Activated CD4-positive, alpha-beta memory T cell treated with anti-CD3 and anti-CD28 coated beads, Interleukin-2, amount 10 ng/mL, durations not matched to agents 7 days and 5 days (primary cell): ENCODE measurements around the gene PRR23E. TPM values are rescaled to one million over a fixed set of nuclear protein-coding genes. Genes with fewer than 3 reads are reported as not detected.

Experiments used
- CTCF ChIA-PET: fragments of 350-600 bp; sonication (Branson Sonifier 250); formaldehyde crosslinking; loops from one replicate; lab custom pipeline; 2021; ENCODE audit warnings: antibody characterized with exemption, inconsistent platforms; lab: Charles Lee
- POLR2A ChIA-PET: fragments of 350-600 bp; sonication (Branson Sonifier 250); formaldehyde crosslinking; loops from one replicate; lab custom pipeline; 2021; ENCODE audit warnings: antibody characterized with exemption; lab: Charles Lee
- DNase-seq: peaks from one replicate; pipeline ENCODE4 v3.0.0-alpha.2; 2020
- H3K27ac Mint-ChIP-seq: one replicate; pipeline ENCODE4 v1.8.0; 2021; ENCODE audit warnings: mild to moderate bottlenecking, mixed read lengths
- H3K27me3 Mint-ChIP-seq: one replicate; pipeline ENCODE4 v1.8.0; 2021; ENCODE audit warnings: mixed read lengths
- H3K36me3 Mint-ChIP-seq: one replicate; pipeline ENCODE4 v1.8.0; 2021; ENCODE audit warnings: low read depth, mixed read lengths
- H3K4me1 Mint-ChIP-seq: one replicate; pipeline ENCODE4 v1.8.0; 2021; ENCODE audit warnings: mixed read lengths
- H3K4me3 Mint-ChIP-seq: one replicate; pipeline ENCODE4 v1.8.0; 2021; ENCODE audit warnings: mild to moderate bottlenecking, mixed read lengths
- H3K9me3 Mint-ChIP-seq: one replicate; pipeline ENCODE4 v1.8.0; 2021; ENCODE audit warnings: mixed read lengths
- total RNA-seq, 2 experiments: library from RNA; stranded (reverse); gene quantifications; one replicate each; pipeline ENCODE4 v1.2.3, GENCODE V29; 2021

Gene PRR23E, protein sequence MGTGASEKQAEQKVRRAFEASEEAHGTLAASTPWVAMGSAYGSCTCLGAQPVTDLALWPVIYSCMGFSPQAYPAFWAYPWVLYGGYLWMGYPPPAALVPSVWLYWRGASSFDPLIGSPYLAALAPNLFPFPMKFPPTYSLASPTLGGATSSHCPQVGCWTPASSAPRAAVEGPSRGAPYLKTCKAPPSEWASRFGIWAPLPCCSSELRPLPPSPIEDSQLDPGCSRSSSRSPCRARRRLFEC
- total RNA-seq = not detected

DNA sequence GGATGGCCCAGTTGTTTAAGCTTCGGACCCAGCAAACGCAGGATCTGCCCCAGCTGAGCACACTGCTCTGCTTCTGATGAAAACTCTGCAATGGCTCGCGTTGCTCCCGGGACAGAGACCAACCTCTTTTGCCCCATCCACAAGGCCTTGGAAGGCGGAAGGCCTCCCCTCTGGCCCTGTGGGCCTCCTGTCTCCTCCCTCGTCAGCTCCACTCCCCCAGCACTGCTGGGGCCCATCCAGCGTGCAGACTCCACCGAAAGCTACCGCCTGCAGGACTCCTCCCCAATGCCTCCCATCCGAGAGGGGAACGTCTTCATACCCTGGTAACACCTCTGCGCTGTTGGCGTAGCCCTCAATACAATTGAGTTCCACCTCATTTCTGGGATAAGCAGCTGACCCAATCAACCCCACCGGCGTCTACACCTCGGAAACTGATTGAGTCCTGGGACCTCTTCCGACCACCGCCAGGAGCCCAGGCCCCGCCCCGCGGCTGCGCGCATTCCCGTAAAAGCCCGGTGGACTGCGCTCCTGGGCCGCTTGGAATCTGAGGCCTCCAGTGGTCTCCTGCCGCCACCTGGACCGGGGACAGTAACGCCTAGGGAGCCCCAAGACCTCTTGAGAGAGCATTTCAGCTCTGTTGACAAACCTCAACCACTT lies at the start of gene PRR23E:
PRR23E (plus strand) TSS at position 556 of the 657 bp plus-strand sequence. CDS start 3,555 bp downstream, outside the sequence.
- no peak for DNase-seq
- Mint-ChIP-seq H3K27me3 (peaks cover 3% of the 10 kb centered on the region), H3K36me3 (no peaks in the 10 kb centered on the region), H3K27ac (no peak within 1 kb of the TSS), H3K9me3 (peaks cover 4% of the 10 kb centered on the region), H3K4me1 (no peaks in the 10 kb centered on the region), H3K4me3 (no peak within 1 kb of the TSS)
- ChIA-PET CTCF (no interaction called here), POLR2A (no interaction called here)

DNA sequence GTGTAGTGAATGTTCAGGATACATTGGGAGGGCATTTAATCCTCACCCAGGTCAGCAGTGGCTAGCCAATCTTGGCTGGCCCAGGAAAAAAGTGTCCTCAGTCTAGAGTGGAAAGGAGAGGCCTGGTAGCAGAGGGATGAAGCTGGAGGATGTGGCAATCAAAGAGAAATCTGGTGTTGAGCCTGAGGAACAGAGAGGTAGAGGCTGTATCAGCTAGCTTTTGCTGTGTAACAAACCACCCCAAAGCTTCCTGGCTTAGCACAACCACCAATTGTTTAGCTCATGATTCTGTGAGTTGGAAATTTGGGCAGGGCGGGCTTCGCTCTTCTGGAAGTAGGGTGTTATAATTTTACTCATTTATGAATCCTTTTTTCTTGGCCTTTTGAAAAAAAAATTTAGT lies 49.8 kb upstream of the PRR23E start:
- Mint-ChIP-seq H3K4me3 (no peak overlapping the region), H3K36me3 (no peaks in the 10 kb centered on the region), H3K27me3 (no peaks in the 10 kb centered on the region), H3K9me3 (no peaks in the 10 kb centered on the region), H3K27ac (no peak overlapping the region), H3K4me1 (no peaks in the 10 kb centered on the region)
- DNase-seq = no peak
- ChIA-PET POLR2A (no interaction called here), CTCF (no interaction called here)

DNA sequence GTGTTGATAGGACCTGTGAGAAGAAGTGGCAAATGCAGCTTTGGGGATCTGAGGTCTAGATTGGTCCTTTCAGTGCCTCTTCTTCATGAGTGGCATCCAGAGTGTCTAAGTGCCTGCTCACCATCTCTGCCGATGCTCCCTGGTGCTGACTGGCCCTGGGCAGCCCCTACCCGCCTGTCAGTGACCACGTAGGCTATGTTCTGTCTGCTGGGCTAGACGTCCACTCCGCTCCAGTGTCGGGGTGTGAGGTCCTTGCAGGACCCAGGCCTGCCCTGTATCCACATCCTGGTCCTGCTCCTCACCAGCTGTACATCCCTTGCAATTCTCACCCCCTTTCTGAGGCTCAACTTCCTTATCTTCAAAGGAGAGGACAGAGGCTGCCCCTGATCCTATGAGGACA lies 48.3 kb upstream of the PRR23E start:
- CTCF ChIA-PET = no interaction called here
- POLR2A ChIA-PET = no interaction called here
- H3K4me3 Mint-ChIP-seq = no peak overlapping the region

GRCh38 chr3:127145266-127145665 lies 47.7 kb upstream of the PRR23E start:
- POLR2A ChIA-PET = no interaction called here
- H3K27me3 Mint-ChIP-seq = no peaks in the 10 kb centered on the region
- no peaks in the 10 kb centered on the region for H3K9me3 Mint-ChIP-seq
- H3K4me3 Mint-ChIP-seq = no peak overlapping the region
- no peak overlapping the region for H3K27ac Mint-ChIP-seq
- CTCF ChIA-PET = no interaction called here
- no peaks in the 10 kb centered on the region for H3K36me3 Mint-ChIP-seq
- no peak for DNase-seq
- no peaks in the 10 kb centered on the region for H3K4me1 Mint-ChIP-seq

More for the DNA sequence above, 48.3 kb upstream of the PRR23E start:
- H3K36me3 Mint-ChIP-seq = no peaks in the 10 kb centered on the region
- no peaks in the 10 kb centered on the region for H3K27me3 Mint-ChIP-seq
- H3K9me3 Mint-ChIP-seq = no peaks in the 10 kb centered on the region
- no peak for DNase-seq
- H3K27ac Mint-ChIP-seq = no peak overlapping the region
- no peaks in the 10 kb centered on the region for H3K4me1 Mint-ChIP-seq

GRCh38 chr3:127147291-127147885 lies 45.5 kb upstream of the PRR23E start:
- H3K27me3 Mint-ChIP-seq = no peaks in the 10 kb centered on the region
- no peaks in the 10 kb centered on the region for H3K36me3 Mint-ChIP-seq
- H3K4me1 Mint-ChIP-seq = no peaks in the 10 kb centered on the region
- POLR2A ChIA-PET = no interaction called here
- no peak overlapping the region for H3K27ac Mint-ChIP-seq
- no peaks in the 10 kb centered on the region for H3K9me3 Mint-ChIP-seq
- no peak overlapping the region for H3K4me3 Mint-ChIP-seq
- CTCF ChIA-PET = no interaction called here
- DNase-seq = no peak

GRCh38 chr3:127149621-127150310 lies 43.2 kb upstream of the PRR23E start:
- ChIA-PET POLR2A (no interaction called here), CTCF (no interaction called here)
- Mint-ChIP-seq H3K36me3 (no peaks in the 10 kb centered on the region), H3K27me3 (no peaks in the 10 kb centered on the region), H3K4me1 (no peaks in the 10 kb centered on the region), H3K4me3 (no peak overlapping the region), H3K9me3 (no peaks in the 10 kb centered on the region), H3K27ac (no peak overlapping the region)
- DNase-seq = no peak

DNA sequence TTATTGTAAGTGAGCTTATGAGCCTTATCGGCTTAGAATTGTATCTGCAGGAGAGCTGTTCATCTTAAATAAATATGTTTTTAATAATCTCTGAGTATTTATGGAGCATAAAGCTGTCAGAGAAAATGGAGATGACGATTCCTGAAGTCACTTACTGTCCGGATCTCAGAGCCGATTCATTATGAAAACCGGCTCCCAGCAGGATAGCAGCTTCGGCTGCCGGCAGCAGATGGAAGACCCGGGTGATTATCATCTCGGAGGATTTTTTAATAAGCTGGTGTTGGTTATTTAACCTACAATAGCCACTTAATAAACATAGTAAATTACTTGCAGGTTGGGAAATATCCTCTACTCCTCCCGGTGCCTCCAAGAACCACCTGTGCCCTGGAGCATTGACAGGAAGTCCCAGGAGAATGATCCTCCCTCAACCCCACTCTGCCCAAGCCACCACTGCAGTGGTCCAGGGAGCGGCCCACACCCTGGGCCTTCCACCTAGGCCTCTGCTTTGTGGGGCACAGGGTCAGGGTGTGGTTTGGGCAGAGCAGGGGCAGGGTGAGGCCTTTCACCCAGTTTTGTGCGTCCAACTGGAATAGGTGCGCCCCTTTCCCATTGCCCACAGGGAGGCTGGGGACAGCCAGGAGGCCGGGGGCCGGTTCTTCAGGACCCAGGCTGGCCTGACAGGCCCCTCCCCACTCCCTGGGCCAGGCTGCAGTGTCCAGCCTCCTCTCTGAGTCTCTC lies 42.2 kb upstream of the PRR23E start:
- H3K27ac Mint-ChIP-seq = no peak overlapping the region
- no peaks in the 10 kb centered on the region for H3K27me3 Mint-ChIP-seq
- ChIA-PET POLR2A (no interaction called here), CTCF (no interaction called here)
- H3K9me3 Mint-ChIP-seq = no peaks in the 10 kb centered on the region
- H3K4me1 Mint-ChIP-seq = no peaks in the 10 kb centered on the region
- H3K4me3 Mint-ChIP-seq = no peak overlapping the region
- no peaks in the 10 kb centered on the region for H3K36me3 Mint-ChIP-seq
- no peak for DNase-seq

DNA sequence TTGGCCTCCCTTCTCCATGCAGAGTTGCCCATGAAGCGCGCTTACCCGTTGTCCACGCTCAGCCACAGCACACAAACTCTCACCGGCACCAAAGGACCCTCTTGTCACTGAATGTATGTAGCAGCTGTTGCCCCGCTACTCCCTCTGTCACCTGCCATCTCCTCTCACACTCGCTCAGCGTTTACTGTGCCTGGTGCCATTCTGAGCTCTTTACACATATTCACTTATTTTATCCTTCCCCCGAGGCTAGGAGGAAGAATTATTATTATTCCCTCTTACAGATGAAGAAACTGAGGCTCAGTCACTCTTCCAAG lies 41.7 kb upstream of the PRR23E start:
- no peaks in the 10 kb centered on the region for H3K27me3 Mint-ChIP-seq
- H3K4me1 Mint-ChIP-seq = no peaks in the 10 kb centered on the region
- POLR2A ChIA-PET = no interaction called here
- H3K4me3 Mint-ChIP-seq = no peak overlapping the region
- no peaks in the 10 kb centered on the region for H3K9me3 Mint-ChIP-seq
- CTCF ChIA-PET = no interaction called here
- no peak overlapping the region for H3K27ac Mint-ChIP-seq
- no peaks in the 10 kb centered on the region for H3K36me3 Mint-ChIP-seq
- no peak for DNase-seq

- CTCF ChIA-PET = no interaction called here
Observed at GRCh38 chr3:127151992-127152650, 40.8 kb upstream of the PRR23E start.

DNA sequence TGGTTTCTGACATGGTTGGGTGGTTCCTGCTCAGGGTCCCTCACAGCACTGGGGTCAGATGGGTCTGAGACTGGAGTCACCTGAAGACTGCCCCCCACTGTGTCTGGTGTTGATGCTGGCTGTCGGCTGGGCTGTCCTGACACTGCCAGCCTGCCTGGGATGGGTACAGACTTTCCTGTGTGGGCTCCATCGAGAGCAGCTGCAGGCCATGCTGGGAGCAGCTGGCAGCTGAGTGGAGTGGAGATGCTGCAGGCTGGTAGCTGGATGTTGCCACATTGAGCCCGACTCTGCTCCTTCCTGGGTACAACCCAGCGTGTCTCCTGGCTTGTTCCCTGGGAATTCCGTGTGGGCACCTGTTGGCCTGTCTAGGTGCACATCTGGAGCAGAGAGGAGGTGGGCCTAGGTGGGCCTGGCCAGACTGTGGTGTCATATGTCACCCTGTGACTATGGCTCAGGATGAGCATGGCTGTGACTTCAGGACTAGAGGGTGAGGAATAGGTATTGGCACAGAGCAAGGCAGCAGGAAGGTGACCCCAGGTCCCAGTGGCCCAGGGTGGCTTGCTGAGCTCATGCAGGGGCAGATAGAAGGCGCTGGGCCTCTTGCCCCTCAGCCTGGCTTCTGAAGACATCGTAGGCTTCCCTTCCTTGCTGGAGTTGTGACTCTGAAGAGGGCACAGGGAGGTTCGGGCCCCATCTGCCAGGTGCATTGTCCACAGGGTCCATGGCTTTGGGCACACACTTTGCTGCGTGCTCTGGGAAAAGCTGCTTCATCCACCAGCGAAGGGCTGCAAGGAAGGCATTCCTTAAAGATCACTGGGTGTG lies 40.0 kb upstream of the PRR23E start:
- Mint-ChIP-seq H3K4me3 (no peak overlapping the region), H3K9me3 (no peaks in the 10 kb centered on the region), H3K27ac (no peak overlapping the region), H3K36me3 (no peaks in the 10 kb centered on the region), H3K4me1 (no peaks in the 10 kb centered on the region), H3K27me3 (no peaks in the 10 kb centered on the region)
- no peak for DNase-seq
- ChIA-PET CTCF (no interaction called here), POLR2A (no interaction called here)

More at GRCh38 chr3:127151992-127152650, 40.8 kb upstream of the PRR23E start:
- POLR2A ChIA-PET = no interaction called here
- Mint-ChIP-seq H3K9me3 (no peaks in the 10 kb centered on the region), H3K36me3 (no peaks in the 10 kb centered on the region), H3K27ac (no peak overlapping the region), H3K4me3 (no peak overlapping the region), H3K27me3 (no peaks in the 10 kb centered on the region), H3K4me1 (no peaks in the 10 kb centered on the region)
- no peak for DNase-seq

GRCh38 chr3:127153506-127153815 lies 39.5 kb upstream of the PRR23E start:
- POLR2A ChIA-PET = no interaction called here
- Mint-ChIP-seq H3K4me1 (no peaks in the 10 kb centered on the region), H3K27me3 (no peaks in the 10 kb centered on the region), H3K9me3 (no peaks in the 10 kb centered on the region), H3K27ac (no peak overlapping the region), H3K4me3 (no peak overlapping the region), H3K36me3 (no peaks in the 10 kb centered on the region)
- no peak for DNase-seq
- CTCF ChIA-PET = no interaction called here

- Mint-ChIP-seq H3K27ac (no peak overlapping the region), H3K36me3 (no peaks in the 10 kb centered on the region)
- POLR2A ChIA-PET = no interaction called here
Observed at GRCh38 chr3:127156338-127157050, 36.4 kb upstream of the PRR23E start.

More at GRCh38 chr3:127156338-127157050, 36.4 kb upstream of the PRR23E start:
- H3K27me3 Mint-ChIP-seq = no peaks in the 10 kb centered on the region
- CTCF ChIA-PET = no interaction called here
- no peaks in the 10 kb centered on the region for H3K9me3 Mint-ChIP-seq
- H3K4me3 Mint-ChIP-seq = no peak overlapping the region
- no peaks in the 10 kb centered on the region for H3K4me1 Mint-ChIP-seq
- no peak for DNase-seq
